ENCODE data around the gene RNF5. TPM values are rescaled to one million over a fixed set of nuclear protein-coding genes. Genes with fewer than 3 reads are reported as not detected.

The RNF5 gene
- total RNA-seq (2021; ENCODE audit: unreplicated experiment) (45.9 TPM), Bru-seq, nascent RNA (percentile 86 among the genes with signal in this experiment), BruChase-seq, experiment 1, labeled RNA remaining after a 6-hour chase (percentile 94 among the genes with signal in this experiment), BruChase-seq, experiment 2, labeled RNA remaining after a 2-hour chase (percentile 91 among the genes with signal in this experiment)
- polyA plus RNA-seq (2012): 76.9 and 86.5 TPM in 2 replicates
- long read RNA-seq, partial matches to known transcripts: 3 of 4 reads
- long read RNA-seq, other reads (novel, unspliced or antisense): 1 of 4 reads

- Histone ChIP-seq H3K4me1 (ENCODE audit: control insufficient read depth in 1 of 2, insufficient read depth in 2 of 2, low read length in 2 of 2) (peaks cover 24 to 46% of the 10 kb centered on the region in 2 experiments), H4K20me1 (ENCODE audit: insufficient read depth) (no peaks in the 10 kb centered on the region), H3K4me2 (ENCODE audit: low read length) (peak within 1 kb of the TSS; percentile 97), H3K79me2 (ENCODE audit: insufficient read depth, low read length) (peaks cover 24% of the 10 kb centered on the region), H3K9ac (ENCODE audit: low read length) (peak within 1 kb of the TSS; percentile 90), H3K27me3 (ENCODE audit: insufficient read depth, low read length) (no peaks in the 10 kb centered on the region), H2AFZ (ENCODE audit: low read depth, low read length, poor library complexity, severe bottlenecking) (no peak within 1 kb of the TSS), H3K27ac (ENCODE audit: low read depth, low read length) (peak within 1 kb of the TSS; percentile 74), H3K9me2 (ENCODE audit: insufficient read depth) (no peaks in the 10 kb centered on the region), H3K9me3 (ENCODE audit: control insufficient read depth in 1 of 2, insufficient read depth in 1 of 2, low read depth in 1 of 2, low read length in 2 of 2) (no peaks in the 10 kb centered on the region), H3K4me3 (replicated peaks in 1 of 2; ENCODE audit: low read depth in 1 of 2, low read length in 2 of 2) (peak within 1 kb of the TSS; percentile 93 to 98), H3K36me3 (ENCODE audit: control insufficient read depth in 1 of 2, insufficient read depth in 2 of 2, low read length in 2 of 2) (peaks cover 4 to 13% of the 10 kb centered on the region in 2 experiments; a peak in 2 of 4 replicates)
- intact Hi-C loops (cut with micrococcal nuclease): loop anchor here (1.0 kb wide), 1 partner anchor 48 kb away; the partner anchor contains the start of gene FKBPL
- TF ChIP-seq RAD21 (IDR thresholded peaks at IDR 0.05; ENCODE audit: low read depth) (no peak), TCF7L2 (IDR thresholded peaks at IDR 0.05; ENCODE audit: borderline replicate concordance, extremely low read depth, insufficient read depth, insufficient read length) (peak; percentile 96), YY1 (IDR thresholded peaks at IDR 0.05; ENCODE audit: extremely low read depth, insufficient replicate concordance, low read depth, low read length) (peak; percentile 26)
- DNase-seq (ENCODE audit: low read depth, low spot score) (peak; percentile 100), ATAC-seq (peak; percentile 87)
- CTCF ChIA-PET: interaction anchor here (0.6 to 1.7 kb wide), 3 partner anchors 13 to 59 kb away, joined by 3 to 10 read pairs (median 9); partner anchors contain the start of gene PBX2
- POLR2A ChIA-PET: interaction anchor here (0.8 to 2.2 kb wide), 9 partner anchors 13 to 794 kb away, joined by 3 to 10 read pairs (median 4); partner anchors contain the start of genes ATF6B, EGFL8, FKBPL and GPSM3
- RAD21 ChIA-PET (ENCODE audit: low non-redundant PET in 1 of 2, low total read pairs in 2 of 2, uncharacterized antibody in 2 of 2, unreplicated experiment in 2 of 2): no interaction called here
- BruUV-seq (replicated peaks): no TSS peak
These were observed at the start of gene RNF5 for GRCh38 chr6:32177788-32178546. Gene RNF5, plus strand, starts transcription at chr6:32178405. Its CDS starts 107 bp downstream, at chr6:32178512.

- Histone ChIP-seq H3K4me2 (ENCODE audit: low read length) (peak overlapping the region; percentile 86), H3K9me2 (ENCODE audit: insufficient read depth) (no peaks in the 10 kb centered on the region), H3K79me2 (ENCODE audit: insufficient read depth, low read length) (peaks cover 27% of the 10 kb centered on the region), H3K4me3 (replicated peaks in 1 of 2; ENCODE audit: low read depth in 1 of 2, low read length in 2 of 2) (peak overlapping the region; percentile 94 to 100), H3K27ac (ENCODE audit: low read depth, low read length) (peak overlapping the region; percentile 92), H4K20me1 (ENCODE audit: insufficient read depth) (no peaks in the 10 kb centered on the region), H3K4me1 (ENCODE audit: control insufficient read depth in 1 of 2, insufficient read depth in 2 of 2, low read length in 2 of 2) (peaks cover 24 to 31% of the 10 kb centered on the region in 2 experiments), H2AFZ (ENCODE audit: low read depth, low read length, poor library complexity, severe bottlenecking) (no peak overlapping the region), H3K36me3 (ENCODE audit: control insufficient read depth in 1 of 2, insufficient read depth in 2 of 2, low read length in 2 of 2) (peaks cover 0 to 2% of the 10 kb centered on the region in 2 experiments; a peak in 1 of 4 replicates), H3K9me3 (ENCODE audit: control insufficient read depth in 1 of 2, insufficient read depth in 1 of 2, low read depth in 1 of 2, low read length in 2 of 2) (no peaks in the 10 kb centered on the region), H3K9ac (ENCODE audit: low read length) (peak overlapping the region; percentile 73), H3K27me3 (ENCODE audit: insufficient read depth, low read length) (no peaks in the 10 kb centered on the region)
- ChIA-PET CTCF (interaction anchor here (0.7 to 2.0 kb wide), 5 partner anchors 10 to 67 kb away, joined by 3 to 18 read pairs (median 7); no protein-coding TSS in a partner anchor), RAD21 (ENCODE audit: low non-redundant PET in 1 of 2, low total read pairs in 2 of 2, uncharacterized antibody in 2 of 2, unreplicated experiment in 2 of 2) (interaction anchor here (0.6 to 1.9 kb wide), 3 partner anchors 10 to 67 kb away, joined by 3 to 4 read pairs (median 4); no protein-coding TSS in a partner anchor), POLR2A (interaction anchor here (0.5 to 1.9 kb wide), 7 partner anchors 14 to 850 kb away, joined by 3 to 10 read pairs (median 5); no protein-coding TSS in a partner anchor)
- DNase-seq (ENCODE audit: low read depth, low spot score) (no peak), ATAC-seq (no peak)
- intact Hi-C loops (cut with micrococcal nuclease): no loop called here
- no TSS peak for BruUV-seq (replicated peaks)
- no peak for TF ChIP-seq TCF7L2 (IDR thresholded peaks at IDR 0.05; ENCODE audit: borderline replicate concordance, extremely low read depth, insufficient read depth, insufficient read length)
- TF ChIP-seq CBX3 (IDR thresholded peaks at IDR 0.05; ENCODE audit: low read depth): no peak
- TF ChIP-seq SRF (IDR thresholded peaks at IDR 0.05; ENCODE audit: low read depth): no peak
- no peak for TF ChIP-seq SIN3A (IDR thresholded peaks at IDR 0.05; ENCODE audit: low read depth)
- no peak for TF ChIP-seq EGR1 (IDR thresholded peaks at IDR 0.05; ENCODE audit: low read depth)
- no peak for TF ChIP-seq JUND (IDR thresholded peaks at IDR 0.05)
- no peak for TF ChIP-seq EZH2 (IDR thresholded peaks at IDR 0.05)
- no peak for TF ChIP-seq RAD21 (IDR thresholded peaks at IDR 0.05; ENCODE audit: low read depth)
- TF ChIP-seq REST (IDR thresholded peaks at IDR 0.05; ENCODE audit: low read depth): no peak
- no peak for TF ChIP-seq ZFX (IDR thresholded peaks at IDR 0.05)
- TF ChIP-seq SP1 (IDR thresholded peaks at IDR 0.05; ENCODE audit: low read depth): no peak
- TF ChIP-seq POLR2A (IDR thresholded peaks at IDR 0.05; ENCODE audit: borderline replicate concordance, extremely low read depth, insufficient read depth, insufficient read length): no peak
- no peak for TF ChIP-seq POLR2AphosphoS5 (IDR thresholded peaks at IDR 0.05; ENCODE audit: low read depth, low read length)
These were observed 49.4 kb upstream of the RNF5 start for GRCh38 chr6:32128751-32129296.
